DND-41 (cell line): ENCODE results near the gene USP36.

Experiments used
- ATAC-seq: fragments of 200-7000 bp; cut with Tn5 transposase; 3 replicates; pipeline ENCODE4 v1.9.1; 2021; ENCODE audit warnings: low read depth; ENCODE audit not compliant: insufficient read depth
- DNase-seq: peaks from one replicate; pipeline ENCODE4 v3.0.0-alpha.2; 2020
- H2AFZ ChIP-seq: 2 replicates; pipeline ENCODE4 v1.6.0; 2012; ENCODE audit warnings: low read depth, low read length
- H3K27ac ChIP-seq: 2 replicates; pipeline ENCODE4 v1.5.1; 2012; ENCODE audit warnings: low read length, inconsistent platforms
- H3K27me3 ChIP-seq: fragments of 200-600 bp; sonication (generic); 2 replicates; pipeline ENCODE4 v1.6.0; 2012; ENCODE audit warnings: low read length, mild to moderate bottlenecking, inconsistent platforms; ENCODE audit not compliant: insufficient read depth, poor library complexity
- H3K36me3 ChIP-seq: 2 replicates; pipeline ENCODE4 v1.5.1; 2012; ENCODE audit warnings: low read length, inconsistent platforms; ENCODE audit not compliant: insufficient read depth
- H3K4me1 ChIP-seq: 2 replicates; pipeline ENCODE4 v1.5.1; 2012; ENCODE audit warnings: mild to moderate bottlenecking, low read length; ENCODE audit not compliant: insufficient read depth
- H3K4me2 ChIP-seq: 2 replicates; pipeline ENCODE4 v1.6.0; 2012; ENCODE audit warnings: mild to moderate bottlenecking, moderate library complexity, low read length, inconsistent platforms; ENCODE audit not compliant: insufficient read depth
- H3K4me3 ChIP-seq, 2 experiments: fragments of 200-600 bp in 1 of 2; shearing (Covaris generic) in 1 of 2; 2 replicates each; pipeline ENCODE4 v1.5.1; 2012 to 2016; ENCODE audit warnings: inconsistent platforms in 2 of 2, low read length in 2 of 2, mild to moderate bottlenecking in 2 of 2, low read depth in 1 of 2, moderate library complexity in 1 of 2
- H3K79me2 ChIP-seq: 2 replicates; pipeline ENCODE4 v1.6.0; 2012; ENCODE audit warnings: low read length, inconsistent platforms; ENCODE audit not compliant: insufficient read depth
- H3K9ac ChIP-seq: 2 replicates; pipeline ENCODE4 v1.6.0; 2012; ENCODE audit warnings: low read depth, mild to moderate bottlenecking, inconsistent platforms, low read length, moderate library complexity
- H3K9me3 ChIP-seq: 2 replicates; pipeline ENCODE4 v1.5.1; 2012; ENCODE audit warnings: low read length, moderate library complexity, mild to moderate bottlenecking, inconsistent platforms; ENCODE audit not compliant: insufficient read depth, severe bottlenecking
- H4K20me1 ChIP-seq: 2 replicates; pipeline ENCODE4 v1.6.0; 2012; ENCODE audit warnings: low read length; ENCODE audit not compliant: insufficient read depth
- EZH2 ChIP-seq: IDR thresholded peaks from 3 replicates; pipeline ENCODE4 v1.6.1; 2012; ENCODE audit warnings: borderline replicate concordance, low read depth, mild to moderate bottlenecking, moderate library complexity, low read length, inconsistent platforms; ENCODE audit not compliant: severe bottlenecking
- TF ChIP-seq, protein P1 (sequence below): IDR thresholded peaks from 2 replicates; pipeline ENCODE4 v1.5.1; 2012; ENCODE audit warnings: borderline replicate concordance, low read length, moderate library complexity, mild to moderate bottlenecking; ENCODE audit not compliant: poor library complexity, severe bottlenecking; ENCODE audit errors: extremely low read depth

Gene USP36

DNA sequence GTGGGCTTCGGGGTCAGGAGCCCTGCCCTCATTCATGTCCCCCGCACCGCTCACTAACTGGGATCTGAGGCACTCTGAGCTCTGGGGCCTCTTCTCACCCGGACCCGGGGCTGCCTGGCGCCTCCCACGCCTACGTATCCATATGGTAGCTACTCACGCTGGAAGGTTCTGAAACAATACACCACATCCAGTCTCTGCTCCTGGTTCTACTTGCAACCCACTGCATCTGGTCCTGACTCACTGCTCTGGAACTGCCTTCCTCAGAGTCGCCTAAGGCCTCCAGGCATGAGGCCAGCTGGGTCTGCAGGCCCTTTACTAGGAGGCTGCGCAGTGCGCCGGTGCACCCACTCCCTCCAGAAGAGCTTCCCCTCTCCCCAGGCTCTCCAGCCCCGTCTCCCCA, 18.1 kb downstream of the USP36 start:
- H3K4me2 ChIP-seq = no peak overlapping the region
- no peak for ATAC-seq
- DNase-seq = no peak
- H3K79me2 ChIP-seq = peaks cover 2% of the 10 kb centered on the region; the same call in 1 of the 2 replicates
- H4K20me1 ChIP-seq = peaks cover 38% of the 10 kb centered on the region
- H3K27me3 ChIP-seq = no peaks in the 10 kb centered on the region
- peaks cover 92% of the 10 kb centered on the region for H3K36me3 ChIP-seq
- H3K9ac ChIP-seq = no peak overlapping the region
- H3K4me1 ChIP-seq = peaks cover 37% of the 10 kb centered on the region
- H3K9me3 ChIP-seq = no peaks in the 10 kb centered on the region
- no peak for TF ChIP-seq EZH2
- TF ChIP-seq, protein P1, sequence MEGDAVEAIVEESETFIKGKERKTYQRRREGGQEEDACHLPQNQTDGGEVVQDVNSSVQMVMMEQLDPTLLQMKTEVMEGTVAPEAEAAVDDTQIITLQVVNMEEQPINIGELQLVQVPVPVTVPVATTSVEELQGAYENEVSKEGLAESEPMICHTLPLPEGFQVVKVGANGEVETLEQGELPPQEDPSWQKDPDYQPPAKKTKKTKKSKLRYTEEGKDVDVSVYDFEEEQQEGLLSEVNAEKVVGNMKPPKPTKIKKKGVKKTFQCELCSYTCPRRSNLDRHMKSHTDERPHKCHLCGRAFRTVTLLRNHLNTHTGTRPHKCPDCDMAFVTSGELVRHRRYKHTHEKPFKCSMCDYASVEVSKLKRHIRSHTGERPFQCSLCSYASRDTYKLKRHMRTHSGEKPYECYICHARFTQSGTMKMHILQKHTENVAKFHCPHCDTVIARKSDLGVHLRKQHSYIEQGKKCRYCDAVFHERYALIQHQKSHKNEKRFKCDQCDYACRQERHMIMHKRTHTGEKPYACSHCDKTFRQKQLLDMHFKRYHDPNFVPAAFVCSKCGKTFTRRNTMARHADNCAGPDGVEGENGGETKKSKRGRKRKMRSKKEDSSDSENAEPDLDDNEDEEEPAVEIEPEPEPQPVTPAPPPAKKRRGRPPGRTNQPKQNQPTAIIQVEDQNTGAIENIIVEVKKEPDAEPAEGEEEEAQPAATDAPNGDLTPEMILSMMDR = no peak
- H3K4me3 ChIP-seq = no peak overlapping the region
- H3K27ac ChIP-seq = no peak overlapping the region
- no peak overlapping the region for H2AFZ ChIP-seq

DNA sequence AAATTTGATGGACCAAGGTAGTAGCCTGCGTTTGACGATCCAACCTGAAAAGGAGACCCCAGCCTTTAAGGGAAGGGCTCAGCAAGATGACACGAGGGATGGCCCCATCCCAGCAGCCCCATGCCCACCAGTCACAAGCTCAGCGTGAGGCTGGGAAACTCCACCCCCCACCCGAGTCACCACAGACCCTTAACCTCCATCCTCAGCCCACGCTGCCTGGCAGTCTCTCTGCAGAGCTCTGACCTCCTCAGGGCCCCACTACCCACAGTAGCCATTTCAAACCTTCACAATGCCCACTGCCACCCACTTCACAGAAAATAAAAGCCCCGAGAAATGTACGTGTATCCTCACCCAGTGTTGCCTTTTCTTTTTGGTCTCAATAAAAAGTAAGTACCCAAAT, 18.7 kb downstream of the USP36 start:
- Histone ChIP-seq H4K20me1 (peaks cover 40% of the 10 kb centered on the region), H3K27ac (no peak overlapping the region), H3K4me3 (no peak overlapping the region), H3K27me3 (no peaks in the 10 kb centered on the region), H3K4me2 (no peak overlapping the region), H3K9me3 (no peaks in the 10 kb centered on the region), H3K9ac (no peak overlapping the region), H3K79me2 (peaks cover 2% of the 10 kb centered on the region; the same call in 1 of the 2 replicates), H3K36me3 (peaks cover 92% of the 10 kb centered on the region), H2AFZ (no peak overlapping the region), H3K4me1 (peaks cover 37% of the 10 kb centered on the region)
- ATAC-seq (no peak), DNase-seq (no peak)
- TF ChIP-seq EZH2 = no peak
- TF ChIP-seq, protein P1 = no peak

DNA sequence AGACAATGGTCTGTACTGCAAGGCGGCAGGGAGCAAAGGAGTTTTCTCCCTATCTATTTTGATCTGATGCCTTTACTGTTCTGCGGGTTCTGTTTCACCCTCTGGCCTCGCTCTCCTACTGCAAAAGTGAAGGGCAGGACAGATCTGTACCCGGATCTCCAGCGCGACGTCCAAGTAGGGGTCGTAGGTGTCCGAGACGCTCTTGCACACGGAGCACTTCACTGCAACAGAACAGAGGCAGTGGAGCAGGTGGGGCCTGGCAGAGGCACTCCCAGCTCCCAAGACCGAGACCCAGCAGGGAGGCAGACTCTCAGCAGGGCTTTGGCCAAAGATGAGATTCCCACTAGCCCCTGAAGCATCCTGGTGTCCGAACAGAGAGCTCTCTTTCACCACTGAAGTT, 19.8 kb downstream of the USP36 start:
- H2AFZ ChIP-seq = no peak overlapping the region
- H3K27ac ChIP-seq = no peak overlapping the region
- H3K36me3 ChIP-seq = peaks cover 92% of the 10 kb centered on the region
- DNase-seq (no peak), ATAC-seq (no peak)
- peaks cover 40% of the 10 kb centered on the region for H4K20me1 ChIP-seq
- no peaks in the 10 kb centered on the region for H3K9me3 ChIP-seq
- no peaks in the 10 kb centered on the region for H3K27me3 ChIP-seq
- H3K4me3 ChIP-seq = no peak overlapping the region
- no peak overlapping the region for H3K4me2 ChIP-seq
- H3K4me1 ChIP-seq = peaks cover 37% of the 10 kb centered on the region
- TF ChIP-seq, protein P1 = no peak
- TF ChIP-seq EZH2 = no peak
- H3K79me2 ChIP-seq = peaks cover 2% of the 10 kb centered on the region; the same call in 1 of the 2 replicates
- H3K9ac ChIP-seq = no peak overlapping the region
